ENCODE results near the gene RIC3. TPM values are rescaled to one million over a fixed set of nuclear protein-coding genes. Genes with fewer than 3 reads are reported as not detected.

RIC3 gene
- total RNA-seq, 1 donor from 2014 or later = 3.0 TPM

DNA sequence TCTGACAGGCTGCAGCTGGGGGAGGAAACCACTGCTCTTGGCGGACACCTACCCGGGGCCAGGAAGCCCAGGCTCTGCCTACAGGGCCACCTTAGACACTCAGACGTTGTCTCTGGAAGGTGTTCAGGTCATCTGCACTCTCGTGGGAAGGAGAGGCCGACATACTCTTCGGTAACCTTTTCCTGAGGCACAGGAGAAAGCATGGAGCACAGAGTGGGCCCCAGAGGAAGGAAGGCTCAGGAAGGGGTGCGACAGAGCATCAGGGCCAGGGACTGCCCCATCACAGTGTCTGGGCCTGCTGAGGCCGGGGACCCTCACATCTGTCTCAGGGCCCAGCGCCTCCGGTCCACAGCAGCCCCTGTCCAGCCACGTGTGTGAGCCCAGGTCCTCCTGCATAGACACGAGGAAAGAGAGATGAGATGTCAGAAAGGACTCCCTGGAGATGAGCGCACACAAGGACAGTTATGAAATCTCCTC lies 106.0 kb downstream of the RIC3 start:
- Histone ChIP-seq H3K4me2 (ENCODE audit: low read length) (no peak overlapping the region), H4K20me1 (ENCODE audit: insufficient read depth, low read length) (no peaks in the 10 kb centered on the region), H3K4me3 (ENCODE audit: insufficient read depth, low read depth, low read length) (no peak overlapping the region), H3K27ac (ENCODE audit: low read depth, low read length) (no peak overlapping the region), H3K79me2 (ENCODE audit: insufficient read depth, low read length) (no peaks in the 10 kb centered on the region), H3K9me3 (ENCODE audit: insufficient read depth, low read depth, low read length) (no peaks in the 10 kb centered on the region), H3K9ac (ENCODE audit: low read length) (no peak overlapping the region), H3K4me1 (ENCODE audit: insufficient read depth, low read length) (no peaks in the 10 kb centered on the region), H3K27me3 (ENCODE audit: insufficient read depth, low read length) (peaks cover 11% of the 10 kb centered on the region), H2AFZ (ENCODE audit: low read depth, low read length) (no peak overlapping the region), H3K36me3 (ENCODE audit: insufficient read depth, low read length) (no peaks in the 10 kb centered on the region)
- FAIRE-seq = no peak
- H3K9me3 Mint-ChIP-seq (ENCODE audit: unreplicated experiment) = no peaks in the 10 kb centered on the region
- H3K4me1 Mint-ChIP-seq (ENCODE audit: low read depth, unreplicated experiment) = peaks cover 5% of the 10 kb centered on the region
- no peak for DNase-seq (ENCODE audit: low read depth)
- H3K27me3 Mint-ChIP-seq (ENCODE audit: low read depth, unreplicated experiment) = peaks cover 46% of the 10 kb centered on the region
- TF ChIP-seq, protein P1, sequence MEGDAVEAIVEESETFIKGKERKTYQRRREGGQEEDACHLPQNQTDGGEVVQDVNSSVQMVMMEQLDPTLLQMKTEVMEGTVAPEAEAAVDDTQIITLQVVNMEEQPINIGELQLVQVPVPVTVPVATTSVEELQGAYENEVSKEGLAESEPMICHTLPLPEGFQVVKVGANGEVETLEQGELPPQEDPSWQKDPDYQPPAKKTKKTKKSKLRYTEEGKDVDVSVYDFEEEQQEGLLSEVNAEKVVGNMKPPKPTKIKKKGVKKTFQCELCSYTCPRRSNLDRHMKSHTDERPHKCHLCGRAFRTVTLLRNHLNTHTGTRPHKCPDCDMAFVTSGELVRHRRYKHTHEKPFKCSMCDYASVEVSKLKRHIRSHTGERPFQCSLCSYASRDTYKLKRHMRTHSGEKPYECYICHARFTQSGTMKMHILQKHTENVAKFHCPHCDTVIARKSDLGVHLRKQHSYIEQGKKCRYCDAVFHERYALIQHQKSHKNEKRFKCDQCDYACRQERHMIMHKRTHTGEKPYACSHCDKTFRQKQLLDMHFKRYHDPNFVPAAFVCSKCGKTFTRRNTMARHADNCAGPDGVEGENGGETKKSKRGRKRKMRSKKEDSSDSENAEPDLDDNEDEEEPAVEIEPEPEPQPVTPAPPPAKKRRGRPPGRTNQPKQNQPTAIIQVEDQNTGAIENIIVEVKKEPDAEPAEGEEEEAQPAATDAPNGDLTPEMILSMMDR (IDR thresholded peaks at IDR 0.05; ENCODE audit: insufficient read depth, low read depth, low read length) = no peak
- TF ChIP-seq EZH2 (IDR thresholded peaks at IDR 0.05; ENCODE audit: insufficient read depth, low read length) = no peak
- no peaks in the 10 kb centered on the region for H3K36me3 Mint-ChIP-seq (ENCODE audit: low read depth, unreplicated experiment)
- H3K4me3 Mint-ChIP-seq (ENCODE audit: unreplicated experiment) = no peak overlapping the region
- no peak overlapping the region for H3K27ac Mint-ChIP-seq (ENCODE audit: unreplicated experiment)

DNA sequence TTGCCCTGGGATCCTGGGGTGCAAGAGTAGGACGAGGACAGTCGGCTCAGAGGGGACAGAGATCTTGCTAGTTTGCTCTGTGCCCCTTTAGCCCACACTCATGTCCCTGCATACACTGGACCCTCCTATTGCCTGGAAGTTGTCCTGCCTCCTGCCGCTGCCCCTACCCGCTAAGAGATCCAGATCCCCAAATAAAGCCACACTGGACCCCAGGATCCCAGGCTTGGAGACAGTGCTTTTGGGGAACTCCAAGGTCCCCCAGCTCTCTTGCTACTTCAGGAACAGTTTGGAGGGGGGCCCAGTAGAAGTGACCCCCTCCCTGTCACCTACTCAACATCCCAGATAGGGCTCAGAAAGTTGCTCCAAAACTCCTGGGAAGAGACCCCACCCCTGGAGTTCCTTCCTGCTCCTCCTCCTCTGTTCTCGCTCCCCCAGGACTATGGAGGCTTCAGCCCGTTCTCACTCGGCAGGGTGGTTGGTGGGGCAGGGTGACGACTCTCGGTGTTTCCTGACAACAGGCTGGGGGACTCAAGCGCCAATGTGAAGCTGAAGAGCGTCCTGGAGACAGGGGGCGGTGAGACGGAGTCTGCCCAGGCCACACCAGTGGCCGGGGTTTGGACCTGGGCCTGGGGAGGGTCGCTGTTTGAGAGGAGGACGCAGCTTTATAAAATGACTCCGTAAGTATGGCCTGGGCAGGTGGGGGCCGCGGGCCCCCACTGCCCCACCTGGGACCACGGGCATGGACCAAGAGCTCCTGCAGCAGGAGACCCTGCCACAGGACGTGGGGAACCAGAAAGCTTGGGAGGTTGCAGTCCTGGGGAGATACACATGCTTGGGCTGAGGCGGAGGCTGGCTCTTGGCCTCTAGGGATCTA lies 107.0 kb downstream of the RIC3 start:
- Mint-ChIP-seq H3K4me1 (ENCODE audit: low read depth, unreplicated experiment) (peaks cover 1% of the 10 kb centered on the region), H3K9me3 (ENCODE audit: unreplicated experiment) (no peaks in the 10 kb centered on the region), H3K27me3 (ENCODE audit: low read depth, unreplicated experiment) (peaks cover 41% of the 10 kb centered on the region), H3K36me3 (ENCODE audit: low read depth, unreplicated experiment) (no peaks in the 10 kb centered on the region), H3K27ac (ENCODE audit: unreplicated experiment) (no peak overlapping the region), H3K4me3 (ENCODE audit: unreplicated experiment) (no peak overlapping the region)
- Histone ChIP-seq H3K79me2 (ENCODE audit: insufficient read depth, low read length) (no peaks in the 10 kb centered on the region), H3K4me1 (ENCODE audit: insufficient read depth, low read length) (no peaks in the 10 kb centered on the region), H3K9me3 (ENCODE audit: insufficient read depth, low read depth, low read length) (no peaks in the 10 kb centered on the region), H3K4me2 (ENCODE audit: low read length) (no peak overlapping the region), H3K36me3 (ENCODE audit: insufficient read depth, low read length) (no peaks in the 10 kb centered on the region), H3K9ac (ENCODE audit: low read length) (no peak overlapping the region), H2AFZ (ENCODE audit: low read depth, low read length) (no peak overlapping the region), H3K4me3 (ENCODE audit: insufficient read depth, low read depth, low read length) (no peak overlapping the region), H3K27me3 (ENCODE audit: insufficient read depth, low read length) (peaks cover 11% of the 10 kb centered on the region), H4K20me1 (ENCODE audit: insufficient read depth, low read length) (no peaks in the 10 kb centered on the region), H3K27ac (ENCODE audit: low read depth, low read length) (no peak overlapping the region)
- FAIRE-seq (no peak), DNase-seq (ENCODE audit: low read depth) (no peak)
- TF ChIP-seq, protein P1 (IDR thresholded peaks at IDR 0.05; ENCODE audit: insufficient read depth, low read depth, low read length) = no peak
- TF ChIP-seq EZH2 (IDR thresholded peaks at IDR 0.05; ENCODE audit: insufficient read depth, low read length) = no peak
